Fibroblast of lung (primary cell): ENCODE measurements around the gene RIT2.

ENCODE experiments used
- CTCF ChIP-seq, 2 donors: IDR thresholded peaks in 1 of 2; conservative IDR thresholded peaks in 1 of 2; 1 replicate in 1 of 2; 2 replicates in 1 of 2; pipeline ENCODE4 v1.5.1; 2011 to 2012; ENCODE audit warnings: low read length in 2 of 2, control low read depth in 1 of 2, inconsistent platforms in 1 of 2, low read depth in 1 of 2, mild to moderate bottlenecking in 1 of 2
- EZH2 ChIP-seq: IDR thresholded peaks from 2 replicates; pipeline ENCODE4 v1.5.1; 2012; ENCODE audit warnings: low read length, control low read depth, mild to moderate bottlenecking; ENCODE audit errors: missing control alignments

DNA sequence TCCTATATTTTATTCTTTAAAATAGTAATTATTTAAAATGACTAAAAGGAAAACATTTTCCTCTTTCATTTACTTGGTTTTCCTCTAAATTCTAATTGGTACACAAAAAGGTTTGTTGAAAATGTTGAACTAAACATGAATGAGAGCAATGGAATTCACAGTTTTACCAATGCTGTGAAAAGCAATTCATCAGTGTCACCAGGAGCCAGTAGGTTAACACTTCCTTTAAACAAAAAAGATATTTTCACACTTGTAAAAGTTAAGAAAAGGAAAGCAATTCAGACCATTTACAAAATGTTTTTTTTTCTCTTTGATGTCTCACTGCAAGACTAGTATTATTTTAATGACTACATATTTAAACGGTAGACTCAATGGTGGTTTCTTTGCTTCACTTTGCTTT, 341.6 kb downstream of the RIT2 start:
- no peak for TF ChIP-seq CTCF (conservative IDR thresholded peaks at IDR 0.05 in 1 of 2, IDR thresholded peaks at IDR 0.05 in 1 of 2; ENCODE audit: low read depth in 1 of 2, low read length in 2 of 2)
- no peak for TF ChIP-seq EZH2
